ENCODE results near the gene RAPGEF1. TPM values are rescaled to one million over a fixed set of nuclear protein-coding genes. Genes with fewer than 3 reads are reported as not detected.

RAPGEF1 gene
- total and polyA plus RNA-seq, 9 of the 15 experiments (the other 6 are each of a cell fraction or from before 2014, with no cell fraction given), result 0.06 to 44.1 (median 19.9) TPM

- BruUV-seq (replicated peaks), result no TSS peak
- Histone ChIP-seq H3K4me2 (ENCODE audit: insufficient read depth, low read length) (no peak overlapping the region), H3K36me3 (ENCODE audit: control insufficient read depth, insufficient read depth, low read length) (peaks cover 49% of the 10 kb centered on the region; the same call in 2 of the 3 replicates), H3K9me1 (ENCODE audit: control insufficient read depth, insufficient read depth, low read length) (no peaks in the 10 kb centered on the region), H3K9ac (ENCODE audit: insufficient read depth in 1 of 2, low read depth in 2 of 2, low read length in 2 of 2) (no peak overlapping the region), H3K4me3 (no peak overlapping the region), H3K4me1 (replicated peaks in 1 of 2; ENCODE audit: control insufficient read depth in 2 of 2, insufficient read depth in 2 of 2, low read length in 2 of 2) (no peaks in the 10 kb centered on the region; a peak in 2 of 5 replicates), H4K20me1 (replicated peaks; ENCODE audit: control insufficient read depth, insufficient read depth, low read length) (no peaks in the 10 kb centered on the region), H3K9me3 (replicated peaks; ENCODE audit: control insufficient read depth, insufficient read depth, low read depth, low read length) (no peaks in the 10 kb centered on the region), H2AFZ (ENCODE audit: low read depth, low read length) (no peak overlapping the region), H3K79me2 (ENCODE audit: control insufficient read depth, insufficient read depth, low read length) (no peaks in the 10 kb centered on the region), H3K27ac (ENCODE audit: extremely low read depth, low read depth, low read length) (no peak overlapping the region), H3K27me3 (ENCODE audit: control insufficient read depth in 2 of 2, insufficient read depth in 2 of 2, low read length in 2 of 2) (no peaks in the 10 kb centered on the region)
- POLR2A ChIA-PET, result interaction anchor here (1.3 to 1.7 kb wide), 2 partner anchors 9 to 14 kb away, joined by 3 to 4 read pairs; no protein-coding TSS in a partner anchor
- 83% methylated on average over 9 of the region's 9 CpGs for WGBS (ENCODE audit: insufficient coverage, low coverage, missing lambda C conversion rate)
- no peak for TF ChIP-seq ZNF274 (IDR thresholded peaks at IDR 0.05; ENCODE audit: borderline replicate concordance, low read depth, low read length)
- no peak for TF ChIP-seq NFE2L1 (tag; IDR thresholded peaks at IDR 0.05; ENCODE audit: borderline replicate concordance, low read depth)
- no peak for TF ChIP-seq TFAM (CRISPR knock-in tag; conservative IDR thresholded peaks at IDR 0.05)
- CTCF ChIA-PET (ENCODE audit: low intra/inter-chr PET ratio), result no interaction called here
- in situ Hi-C loops (cut with MboI) (no loop called here), intact Hi-C loops (cut with micrococcal nuclease) (no loop called here)
- DNase-seq (ENCODE audit: extremely low read depth in 1 of 4, low spot score in 3 of 4), result no peak
- FAIRE-seq, result no peak
- no peak for ATAC-seq
Measured at GRCh38 chr9:131620764-131621520, 118.9 kb downstream of the RAPGEF1 start.

GRCh38 chr9:131619680-131620079, 120.2 kb downstream of the RAPGEF1 start:
- no TSS peak for BruUV-seq (replicated peaks)
- H2AFZ ChIP-seq (ENCODE audit: low read depth, low read length), result no peak overlapping the region
- in situ Hi-C loops (cut with MboI) (no loop called here), intact Hi-C loops (cut with micrococcal nuclease) (no loop called here)
- no peaks in the 10 kb centered on the region for H3K9me1 ChIP-seq (ENCODE audit: control insufficient read depth, insufficient read depth, low read length)
- H3K4me1 ChIP-seq (replicated peaks in 1 of 2; ENCODE audit: control insufficient read depth in 2 of 2, insufficient read depth in 2 of 2, low read length in 2 of 2), result no peaks in the 10 kb centered on the region; a peak in 2 of 5 replicates
- FAIRE-seq, result no peak
- H3K79me2 ChIP-seq (ENCODE audit: control insufficient read depth, insufficient read depth, low read length), result no peaks in the 10 kb centered on the region
- H3K9me3 ChIP-seq (replicated peaks; ENCODE audit: control insufficient read depth, insufficient read depth, low read depth, low read length), result no peaks in the 10 kb centered on the region
- H3K27ac ChIP-seq (ENCODE audit: extremely low read depth, low read depth, low read length), result no peak overlapping the region
- ATAC-seq, result no peak
- 72% methylated on average over 3 of the region's 3 CpGs for WGBS (ENCODE audit: insufficient coverage, low coverage, missing lambda C conversion rate)
- no peak overlapping the region for H3K4me3 ChIP-seq
- no peaks in the 10 kb centered on the region for H3K27me3 ChIP-seq (ENCODE audit: control insufficient read depth in 2 of 2, insufficient read depth in 2 of 2, low read length in 2 of 2)
- ChIA-PET POLR2A (interaction anchor here (1.3 to 1.7 kb wide), 2 partner anchors 8 to 13 kb away, joined by 3 to 4 read pairs; no protein-coding TSS in a partner anchor), CTCF (ENCODE audit: low intra/inter-chr PET ratio) (no interaction called here)
- no peak overlapping the region for H3K9ac ChIP-seq (ENCODE audit: insufficient read depth in 1 of 2, low read depth in 2 of 2, low read length in 2 of 2)
- peaks cover 36% of the 10 kb centered on the region; the same call in 2 of the 3 replicates for H3K36me3 ChIP-seq (ENCODE audit: control insufficient read depth, insufficient read depth, low read length)
- H4K20me1 ChIP-seq (replicated peaks; ENCODE audit: control insufficient read depth, insufficient read depth, low read length), result no peaks in the 10 kb centered on the region
- DNase-seq (ENCODE audit: extremely low read depth in 1 of 4, low spot score in 3 of 4), result no peak
- no peak overlapping the region for H3K4me2 ChIP-seq (ENCODE audit: insufficient read depth, low read length)
- TF ChIP-seq POLR3G (IDR thresholded peaks at IDR 0.05; ENCODE audit: extremely low read depth, insufficient read length, insufficient replicate concordance) (no peak), ETS1 (conservative IDR thresholded peaks at IDR 0.05; ENCODE audit: control insufficient read depth, low read depth, low read length) (no peak), THAP7 (CRISPR knock-in tag; IDR thresholded peaks at IDR 0.05) (no peak), NCOA4 (IDR thresholded peaks at IDR 0.05; ENCODE audit: partially characterized antibody) (no peak), BCLAF1 (IDR thresholded peaks at IDR 0.05; ENCODE audit: borderline replicate concordance in 1 of 2, control insufficient read depth in 1 of 2, low read depth in 2 of 2, low read length in 1 of 2) (no peak)
